Fibroblast of gingiva (primary cell): ENCODE measurements around the gene ARID5B.

Experiments used
- DNase-seq: peaks from one replicate; pipeline ENCODE4 v3.0.0-alpha.2; 2011; ENCODE audit warnings: low read depth

The ARID5B gene

DNA sequence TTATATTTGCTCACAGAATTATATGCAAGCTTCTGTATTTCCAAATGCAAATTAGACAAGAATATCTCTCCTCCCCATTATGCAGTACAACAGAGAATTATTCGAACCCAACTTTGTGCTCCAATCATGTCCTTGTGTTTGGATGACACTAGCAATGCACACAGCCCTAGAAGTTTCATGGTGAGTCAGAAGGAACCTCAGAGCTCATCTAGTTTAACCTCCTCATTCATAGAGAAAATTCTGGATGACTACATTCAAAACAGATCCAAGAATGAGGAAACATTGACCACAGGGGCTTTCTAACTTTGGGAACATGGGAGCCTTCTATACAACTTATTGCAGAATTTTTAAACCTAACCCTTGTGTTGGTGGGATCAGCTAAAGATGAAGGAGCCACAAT lies 12.8 kb upstream of the ARID5B start:
- no peak for DNase-seq

DNA sequence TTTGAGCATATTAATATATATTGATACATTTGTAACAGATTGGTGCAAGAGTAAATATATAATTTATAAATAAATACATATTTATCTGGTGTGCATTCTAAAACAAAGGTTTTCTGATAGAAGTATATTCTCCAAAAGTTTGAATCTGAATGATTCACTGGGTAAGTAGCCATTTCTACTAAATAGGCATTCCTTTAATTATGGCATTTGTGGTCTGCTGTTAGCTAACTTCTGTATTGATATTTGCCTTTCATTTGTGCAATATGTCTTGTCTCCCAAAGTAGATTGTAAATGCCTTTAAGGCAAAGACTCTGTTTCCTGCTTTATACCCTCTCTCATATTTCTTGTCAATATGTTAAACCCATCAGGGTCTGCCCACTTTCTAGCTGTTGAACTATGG lies 11.1 kb upstream of the ARID5B start:
- peak; percentile 20 for DNase-seq

DNA sequence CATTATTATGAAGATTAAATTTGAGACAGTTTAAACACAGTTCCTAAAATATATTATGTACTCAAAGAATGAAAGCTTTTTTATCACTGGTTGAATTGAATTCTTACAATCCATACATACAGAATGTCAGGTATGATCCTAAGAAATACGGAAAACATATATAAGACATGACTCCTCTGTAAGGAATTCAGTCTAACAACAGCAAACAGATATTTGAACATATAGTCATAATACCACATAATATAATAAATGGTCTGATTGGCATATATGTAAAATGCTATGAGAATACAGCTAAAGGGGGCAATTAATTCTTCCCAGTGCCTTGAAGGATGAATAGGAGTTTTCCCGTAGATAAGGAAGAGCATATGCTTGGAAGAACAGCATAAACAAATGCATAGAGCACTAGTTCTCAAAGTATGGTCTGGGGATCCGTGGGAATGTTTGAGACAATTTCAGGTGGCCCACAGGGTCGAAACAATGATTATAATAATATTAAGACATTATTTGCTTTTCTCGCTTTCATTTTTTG lies 10.6 kb upstream of the ARID5B start:
- DNase-seq: no peak

- no peak for DNase-seq
Observed at GRCh38 chr10:61891906-61892585, 9.5 kb upstream of the ARID5B start.

GRCh38 chr10:61892961-61893360 lies 8.5 kb upstream of the ARID5B start:
- no peak for DNase-seq

- DNase-seq: no peak
Observed at GRCh38 chr10:61894133-61894532, 7.4 kb upstream of the ARID5B start.

- no peak for DNase-seq
Observed at GRCh38 chr10:61895898-61896600, 5.5 kb upstream of the ARID5B start.

- peak; percentile 28 for DNase-seq
Observed at GRCh38 chr10:61896854-61897661, 4.4 kb upstream of the ARID5B start.

DNA sequence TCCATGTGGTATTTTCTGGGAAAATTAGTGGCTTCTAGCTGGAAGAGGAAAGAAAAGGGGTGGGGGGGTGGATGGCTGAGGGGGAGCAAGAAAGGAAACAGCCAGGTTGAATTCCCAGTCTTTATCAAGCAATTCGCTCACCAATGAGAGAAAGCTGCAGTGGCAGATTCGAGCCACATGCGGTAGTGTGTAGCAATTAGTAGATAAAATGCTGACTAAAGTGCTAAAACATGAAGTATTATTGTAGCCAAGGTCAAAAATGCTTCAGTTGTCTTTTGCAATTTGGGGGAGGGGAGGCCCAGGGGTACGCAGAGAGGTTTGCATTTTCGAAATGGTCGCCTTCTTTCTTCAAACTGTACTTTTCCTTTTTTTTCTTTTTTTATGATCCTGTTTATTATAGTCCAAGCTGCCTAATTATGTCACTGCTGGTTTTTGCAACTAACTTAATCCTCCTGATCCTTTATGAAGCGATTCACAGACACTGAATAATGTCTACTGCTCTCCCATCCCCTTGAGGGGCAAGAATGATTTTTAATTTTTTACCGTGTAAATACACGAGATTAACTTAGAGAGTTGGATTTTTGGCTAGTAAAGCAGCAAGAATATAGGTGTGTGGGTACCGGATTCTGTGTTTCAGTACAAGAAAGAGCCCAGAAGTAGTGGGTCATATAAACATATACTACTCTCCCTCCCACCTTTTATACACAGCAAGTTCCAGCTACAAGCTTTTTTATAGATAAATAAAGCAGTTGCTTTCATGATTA lies 3.6 kb upstream of the ARID5B start:
- DNase-seq: peak; percentile 30

DNA sequence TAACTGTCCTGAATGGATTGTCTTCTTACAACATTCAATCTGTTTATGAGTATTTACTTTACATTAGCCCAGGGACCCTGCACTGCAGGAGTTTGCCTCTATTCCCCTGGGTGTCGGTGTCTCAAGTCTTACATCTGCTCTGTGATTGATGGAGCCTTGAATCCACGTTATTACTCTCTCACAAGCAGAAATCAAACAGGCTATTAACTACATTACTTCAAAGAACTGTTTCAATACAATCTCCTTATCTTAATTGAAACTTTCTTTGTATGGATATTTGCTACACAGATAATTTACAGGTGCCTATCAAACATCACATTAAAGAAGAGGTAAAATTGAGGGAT lies 3.1 kb upstream of the ARID5B start:
- DNase-seq: no peak

- peak; percentile 4 for DNase-seq
Observed at GRCh38 chr10:61899069-61899531, 2.4 kb upstream of the ARID5B start.

DNA sequence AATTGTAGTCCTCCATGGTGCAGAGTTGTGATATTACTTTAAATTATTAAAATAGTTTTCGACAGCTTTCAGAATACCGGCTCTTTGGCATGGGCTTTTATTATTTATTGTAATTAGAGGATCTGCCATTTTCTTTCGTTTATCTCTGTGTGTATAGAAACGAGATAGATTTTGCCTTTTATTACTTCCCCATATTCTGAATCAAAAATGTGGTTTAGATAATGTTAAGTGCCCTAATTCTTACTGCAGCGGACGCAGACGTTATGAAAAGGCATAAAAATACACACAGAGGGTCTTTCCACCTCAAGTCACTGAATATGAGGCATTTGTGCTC lies 1.9 kb upstream of the ARID5B start:
- no peak for DNase-seq

- DNase-seq: peak; percentile 85
Observed at GRCh38 chr10:61899997-61900828, 1.3 kb upstream of the ARID5B start.

GRCh38 chr10:61901829-61902444 lies 438 bp downstream of the ARID5B start:
- no peak for DNase-seq

DNA sequence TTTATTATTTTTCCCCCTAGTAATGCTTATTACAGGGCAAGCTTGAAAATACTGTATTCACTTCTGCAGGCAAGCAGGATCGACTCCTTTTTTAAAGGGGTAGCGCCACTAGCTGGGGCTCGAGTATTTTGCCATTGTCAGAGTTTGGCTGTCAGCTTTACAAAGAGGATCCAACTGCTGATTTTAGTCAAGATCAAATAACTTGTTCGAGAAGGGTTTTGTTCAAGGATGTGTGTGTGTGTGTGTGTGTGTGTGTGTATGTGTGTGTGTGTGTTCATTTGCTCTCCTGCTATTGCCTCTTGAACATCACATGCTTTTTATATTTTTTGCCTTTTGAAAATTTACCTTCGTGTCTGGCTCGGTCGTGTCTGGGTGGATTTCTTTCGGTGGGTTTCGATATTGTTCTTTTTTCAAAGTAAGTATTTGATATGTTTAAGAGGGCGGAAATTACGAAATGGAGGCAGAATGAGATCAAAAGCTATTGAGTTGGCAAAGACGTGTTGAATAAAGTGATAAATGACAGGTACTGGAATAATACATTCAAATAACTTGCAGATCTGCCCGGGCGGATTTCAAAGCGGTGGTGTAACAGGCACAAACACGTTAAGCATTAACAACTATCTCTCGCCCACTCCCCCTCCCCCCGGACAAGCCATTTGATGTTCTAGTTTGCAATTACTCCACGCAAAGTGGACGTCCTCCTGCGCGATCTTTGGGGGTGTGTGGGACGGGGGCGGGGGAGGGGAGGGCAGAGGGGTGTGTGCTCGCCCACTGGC lies 1.1 kb downstream of the ARID5B start:
- peak; percentile 64 for DNase-seq

DNA sequence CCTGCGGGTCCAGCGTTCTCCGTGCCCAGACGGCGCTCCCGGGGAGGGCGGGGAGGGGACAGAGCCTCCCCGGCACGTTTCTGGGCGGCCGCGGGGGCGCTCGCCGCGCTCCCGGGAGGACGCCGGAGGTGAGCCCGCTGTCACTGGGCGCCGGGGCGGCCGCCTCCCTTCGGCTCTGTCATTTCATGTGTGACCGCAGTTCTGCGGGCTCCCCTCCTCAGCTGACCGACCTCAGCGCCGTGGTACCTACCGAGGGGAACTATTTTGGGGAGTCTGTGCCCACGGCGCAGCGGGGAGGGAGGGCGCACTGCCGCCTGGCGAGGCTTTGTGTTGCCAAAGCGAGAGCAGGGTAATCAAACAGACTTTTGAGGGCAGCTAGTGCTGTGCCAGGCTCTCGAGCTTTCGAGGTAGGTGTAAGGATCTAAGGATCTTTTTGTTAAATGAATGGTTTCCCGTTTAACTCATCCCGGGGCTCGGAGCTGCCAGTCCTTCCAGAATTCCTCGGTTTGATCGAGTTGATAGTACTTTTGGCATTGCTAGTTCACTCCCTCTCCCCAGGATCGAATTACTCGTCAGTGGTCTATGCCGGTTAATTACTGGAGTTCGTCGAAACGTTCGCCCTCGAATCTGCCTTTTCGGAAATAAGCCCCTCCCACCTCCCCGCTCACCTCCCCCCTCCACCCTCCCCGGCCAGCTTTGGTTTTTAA lies 1.9 kb downstream of the ARID5B start:
- peak; percentile 62 for DNase-seq

DNA sequence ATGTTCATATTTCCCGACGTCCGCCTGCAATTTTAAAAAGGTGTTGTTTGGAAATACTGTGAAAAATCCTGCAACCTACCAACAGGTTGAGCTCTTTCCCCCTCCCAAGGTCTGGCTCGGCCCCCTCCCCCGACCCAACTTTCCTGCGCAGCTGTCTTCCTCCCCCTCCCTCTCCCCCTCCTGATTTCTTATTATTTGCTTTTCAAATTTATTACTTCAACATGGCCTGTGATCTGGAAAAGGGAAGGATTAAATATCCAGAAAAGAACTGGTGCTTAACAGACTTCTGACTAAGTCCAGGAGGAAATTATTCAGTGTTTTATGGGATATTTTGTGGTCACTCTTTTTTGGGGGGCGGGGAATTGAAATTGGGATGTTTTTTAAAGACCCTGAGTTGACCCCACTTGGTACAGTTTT lies 2.4 kb downstream of the ARID5B start:
- DNase-seq: no peak

- peak; percentile 80 for DNase-seq
Observed at GRCh38 chr10:61904733-61905725, 3.5 kb downstream of the ARID5B start.
